Activated CD4-positive, alpha-beta T cell treated with anti-CD3 and anti-CD28 coated beads, Interleukin-2, amount 50 U/mL, for 24 hours (primary cell): ENCODE results near the gene TMEM45A.
"Not testable (repeated sequence)": the region's sequence is repeated elsewhere in the genome, so short reads cannot be mapped to it uniquely, and the experiment has no call there.

ENCODE experiments used
- DNase-seq, 2 donors: peaks; one replicate each; pipeline ENCODE4 v3.0.0-alpha.2; 2020; ENCODE audit warnings: low read depth in 1 of 2, low spot score in 1 of 2

Gene TMEM45A

GRCh38 chr3:100483529-100483928, 8.9 kb upstream of the TMEM45A start:
- DNase-seq = no peak

- DNase-seq = no peak
These were observed 5.6 kb upstream of the TMEM45A start for GRCh38 chr3:100486808-100487207.

- no peak for DNase-seq
These were observed 3.3 kb upstream of the TMEM45A start for GRCh38 chr3:100489118-100489517.

GRCh38 chr3:100496711-100497261, 4.4 kb downstream of the TMEM45A start:
- DNase-seq = no peak

- no peak for DNase-seq
These were observed 7.2 kb downstream of the TMEM45A start for GRCh38 chr3:100499651-100500050.

GRCh38 chr3:100500320-100500880, 8.0 kb downstream of the TMEM45A start:
- DNase-seq = no peak

- DNase-seq = no peak
These were observed 11.0 kb downstream of the TMEM45A start for GRCh38 chr3:100503448-100503847.

- DNase-seq = no peak
These were observed 13.9 kb downstream of the TMEM45A start for GRCh38 chr3:100506355-100506754.

GRCh38 chr3:100509818-100510217, 17.4 kb downstream of the TMEM45A start:
- not testable (repeated sequence) for DNase-seq

GRCh38 chr3:100516232-100516631, 23.8 kb downstream of the TMEM45A start:
- DNase-seq = no peak

GRCh38 chr3:100516838-100517237, 24.4 kb downstream of the TMEM45A start:
- no peak for DNase-seq

GRCh38 chr3:100517276-100517675, 24.9 kb downstream of the TMEM45A start:
- no peak for DNase-seq

GRCh38 chr3:100518244-100518643, 25.8 kb downstream of the TMEM45A start:
- no peak for DNase-seq

GRCh38 chr3:100518983-100519382, 26.6 kb downstream of the TMEM45A start:
- DNase-seq = no peak

GRCh38 chr3:100521439-100521845, 29.0 kb downstream of the TMEM45A start:
- no peak for DNase-seq

GRCh38 chr3:100522125-100522524, 29.7 kb downstream of the TMEM45A start:
- DNase-seq = no peak

GRCh38 chr3:100523050-100523760, 30.8 kb downstream of the TMEM45A start:
- no peak for DNase-seq

- DNase-seq = no peak
These were observed 33.6 kb downstream of the TMEM45A start for GRCh38 chr3:100525753-100526612.

- no peak for DNase-seq
These were observed 34.4 kb downstream of the TMEM45A start for GRCh38 chr3:100526613-100527346.

- DNase-seq = no peak
These were observed 34.9 kb downstream of the TMEM45A start for GRCh38 chr3:100527347-100527735.

- DNase-seq = no peak
These were observed 38.7 kb downstream of the TMEM45A start for GRCh38 chr3:100531093-100531492.
